ENCODE data around the gene TUFT1. TPM values are rescaled to one million over a fixed set of nuclear protein-coding genes. Genes with fewer than 3 reads are reported as not detected.

TUFT1 gene
- total RNA-seq, 1 donor from 2014 or later: 7.5 TPM

GRCh38 chr1:151581451-151581850 lies 41.3 kb downstream of the TUFT1 start:
- no peak overlapping the region for H3K4me3 Mint-ChIP-seq
- H3K27me3 Mint-ChIP-seq (ENCODE audit: low read depth): no peaks in the 10 kb centered on the region
- H3K9me3 Mint-ChIP-seq: no peaks in the 10 kb centered on the region
- H3K27ac Mint-ChIP-seq (ENCODE audit: unreplicated experiment): no peak overlapping the region
- no peaks in the 10 kb centered on the region for H3K4me1 Mint-ChIP-seq
- H3K36me3 Mint-ChIP-seq (ENCODE audit: low read depth): no peaks in the 10 kb centered on the region
- TF ChIP-seq, protein P1, sequence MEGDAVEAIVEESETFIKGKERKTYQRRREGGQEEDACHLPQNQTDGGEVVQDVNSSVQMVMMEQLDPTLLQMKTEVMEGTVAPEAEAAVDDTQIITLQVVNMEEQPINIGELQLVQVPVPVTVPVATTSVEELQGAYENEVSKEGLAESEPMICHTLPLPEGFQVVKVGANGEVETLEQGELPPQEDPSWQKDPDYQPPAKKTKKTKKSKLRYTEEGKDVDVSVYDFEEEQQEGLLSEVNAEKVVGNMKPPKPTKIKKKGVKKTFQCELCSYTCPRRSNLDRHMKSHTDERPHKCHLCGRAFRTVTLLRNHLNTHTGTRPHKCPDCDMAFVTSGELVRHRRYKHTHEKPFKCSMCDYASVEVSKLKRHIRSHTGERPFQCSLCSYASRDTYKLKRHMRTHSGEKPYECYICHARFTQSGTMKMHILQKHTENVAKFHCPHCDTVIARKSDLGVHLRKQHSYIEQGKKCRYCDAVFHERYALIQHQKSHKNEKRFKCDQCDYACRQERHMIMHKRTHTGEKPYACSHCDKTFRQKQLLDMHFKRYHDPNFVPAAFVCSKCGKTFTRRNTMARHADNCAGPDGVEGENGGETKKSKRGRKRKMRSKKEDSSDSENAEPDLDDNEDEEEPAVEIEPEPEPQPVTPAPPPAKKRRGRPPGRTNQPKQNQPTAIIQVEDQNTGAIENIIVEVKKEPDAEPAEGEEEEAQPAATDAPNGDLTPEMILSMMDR (conservative IDR thresholded peaks at IDR 0.05): no peak
- no peak for DNase-seq (ENCODE audit: low read depth, low spot score)

DNA sequence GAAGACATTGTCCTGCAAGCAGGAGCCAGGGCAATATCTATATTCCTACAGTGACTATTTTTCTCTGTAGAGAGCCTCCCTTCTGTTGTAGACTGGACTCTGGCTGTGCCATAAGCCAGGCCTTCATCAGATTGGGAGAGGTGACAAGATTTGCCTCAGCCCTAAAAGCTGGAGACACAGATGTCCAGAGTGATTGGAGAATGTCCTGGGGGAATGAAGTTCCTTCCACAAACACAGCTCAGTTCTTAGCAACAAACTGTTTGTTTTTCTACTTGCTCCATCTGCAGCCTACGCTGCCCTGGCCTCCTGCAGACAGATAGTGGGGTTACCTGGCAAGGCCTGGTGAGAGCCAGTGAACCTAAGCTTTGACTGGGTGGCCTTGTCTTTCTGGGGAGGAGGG lies 41.8 kb downstream of the TUFT1 start:
- Mint-ChIP-seq H3K4me3 (no peak overlapping the region), H3K4me1 (no peaks in the 10 kb centered on the region), H3K9me3 (no peaks in the 10 kb centered on the region), H3K27me3 (ENCODE audit: low read depth) (no peaks in the 10 kb centered on the region), H3K27ac (ENCODE audit: unreplicated experiment) (no peak overlapping the region), H3K36me3 (ENCODE audit: low read depth) (no peaks in the 10 kb centered on the region)
- no peak for DNase-seq (ENCODE audit: low read depth, low spot score)
- TF ChIP-seq, protein P1 (conservative IDR thresholded peaks at IDR 0.05): no peak

- TF ChIP-seq, protein P1 (conservative IDR thresholded peaks at IDR 0.05): no peak
- Mint-ChIP-seq H3K27me3 (ENCODE audit: low read depth) (no peaks in the 10 kb centered on the region), H3K36me3 (ENCODE audit: low read depth) (no peaks in the 10 kb centered on the region), H3K27ac (ENCODE audit: unreplicated experiment) (no peak overlapping the region), H3K9me3 (no peaks in the 10 kb centered on the region), H3K4me3 (no peak overlapping the region), H3K4me1 (peaks cover 7% of the 10 kb centered on the region)
- DNase-seq (ENCODE audit: low read depth, low spot score): no peak
Observed at GRCh38 chr1:151583796-151584195, 43.7 kb downstream of the TUFT1 start.

GRCh38 chr1:151584278-151584677 lies 44.2 kb downstream of the TUFT1 start:
- no peak overlapping the region for H3K4me3 Mint-ChIP-seq
- peaks cover 7% of the 10 kb centered on the region for H3K4me1 Mint-ChIP-seq
- no peak overlapping the region for H3K27ac Mint-ChIP-seq (ENCODE audit: unreplicated experiment)
- no peaks in the 10 kb centered on the region for H3K36me3 Mint-ChIP-seq (ENCODE audit: low read depth)
- H3K27me3 Mint-ChIP-seq (ENCODE audit: low read depth): no peaks in the 10 kb centered on the region
- TF ChIP-seq, protein P1 (conservative IDR thresholded peaks at IDR 0.05): no peak
- DNase-seq (ENCODE audit: low read depth, low spot score): no peak
- no peaks in the 10 kb centered on the region for H3K9me3 Mint-ChIP-seq

- no peak overlapping the region for H3K27ac Mint-ChIP-seq (ENCODE audit: unreplicated experiment)
Observed at GRCh38 chr1:151584780-151585179, 44.7 kb downstream of the TUFT1 start.

More at GRCh38 chr1:151584780-151585179, 44.7 kb downstream of the TUFT1 start:
- H3K27me3 Mint-ChIP-seq (ENCODE audit: low read depth): no peaks in the 10 kb centered on the region
- no peaks in the 10 kb centered on the region for H3K9me3 Mint-ChIP-seq
- TF ChIP-seq, protein P1 (conservative IDR thresholded peaks at IDR 0.05): no peak
- H3K36me3 Mint-ChIP-seq (ENCODE audit: low read depth): no peaks in the 10 kb centered on the region
- DNase-seq (ENCODE audit: low read depth, low spot score): no peak
- H3K4me3 Mint-ChIP-seq: no peak overlapping the region
- peaks cover 7% of the 10 kb centered on the region for H3K4me1 Mint-ChIP-seq
